T-helper 1 cell treated with Interleukin-12 subunit alpha and Interleukin-12 subunit beta and Interleukin-4 antibody, amounts not matched to agents 30 ng/mL and 1 ng/mL, for 36 hours (primary cell): ENCODE results near the gene RGS1. TPM values are rescaled to one million over a fixed set of nuclear protein-coding genes. Genes with fewer than 3 reads are reported as not detected.

ENCODE experiments used
- intact Hi-C: fragments of 100-400 bp; cut with micrococcal nuclease; formaldehyde crosslinking; loops from one replicate; pipeline ENCODE4 v1.15.1; 2024
- total RNA-seq: library from RNA; stranded (reverse); gene quantifications from 2 replicates; pipeline ENCODE4 v1.2.3, GENCODE V29; 2022

RGS1 gene
- 25.2 and 27.3 TPM in 2 replicates for total RNA-seq

- intact Hi-C loops = loop anchor here (1.0 to 5.0 kb wide), 12 partner anchors 24 to 548 kb away; partner anchors contain the start of genes RO60 and UCHL5
Measured at GRCh38 chr1:192575499-192576189, at the start of gene RGS1. Gene RGS1, plus strand, starts transcription at chr1:192575773. Its CDS starts 20 bp downstream, at chr1:192575793.

GRCh38 chr1:192527111-192527795, 48.3 kb upstream of the RGS1 start:
- intact Hi-C loops = no loop called here

GRCh38 chr1:192527950-192528349, 47.6 kb upstream of the RGS1 start:
- intact Hi-C loops = no loop called here

- intact Hi-C loops = no loop called here
Measured at GRCh38 chr1:192529031-192529755, 46.4 kb upstream of the RGS1 start.

- intact Hi-C loops = loop anchor here (1.0 to 2.0 kb wide), 4 partner anchors 9 to 45 kb away; partner anchors contain the start of gene RGS1
Measured at GRCh38 chr1:192529811-192530210, 45.8 kb upstream of the RGS1 start.

GRCh38 chr1:192530254-192530653, 45.3 kb upstream of the RGS1 start:
- intact Hi-C loops = loop anchor here (1.0 to 2.0 kb wide), 4 partner anchors 9 to 45 kb away; partner anchors contain the start of gene RGS1

- intact Hi-C loops = loop anchor here (1.0 to 2.0 kb wide), 2 partner anchors 8 to 14 kb away; no protein-coding TSS in a partner anchor
Measured at GRCh38 chr1:192531037-192531703, 44.4 kb upstream of the RGS1 start.

GRCh38 chr1:192534666-192535065, 40.9 kb upstream of the RGS1 start:
- intact Hi-C loops = loop anchor here (5.0 kb wide), 1 partner anchor 273 kb away; the partner anchor contains the start of gene RGS2

- intact Hi-C loops = loop anchor here (1.0 to 5.0 kb wide), 2 partner anchors 9 to 271 kb away; partner anchors contain the start of gene RGS2
Measured at GRCh38 chr1:192535916-192536664, 39.5 kb upstream of the RGS1 start.

- intact Hi-C loops = loop anchor here (1.0 to 5.0 kb wide), 7 partner anchors 7 to 269 kb away; partner anchors contain the start of genes RGS1 and RGS2
Measured at GRCh38 chr1:192538407-192539296, 36.9 kb upstream of the RGS1 start.

- intact Hi-C loops = loop anchor here (1.0 to 5.0 kb wide), 7 partner anchors 8 to 268 kb away; partner anchors contain the start of genes RGS1 and RGS2
Measured at GRCh38 chr1:192539297-192540092, 36.1 kb upstream of the RGS1 start.

GRCh38 chr1:192543445-192543844, 32.1 kb upstream of the RGS1 start:
- intact Hi-C loops = no loop called here

GRCh38 chr1:192545896-192546521, 29.6 kb upstream of the RGS1 start:
- intact Hi-C loops = loop anchor here (1.0 to 2.0 kb wide), 4 partner anchors 10 to 29 kb away; partner anchors contain the start of gene RGS1

- intact Hi-C loops = no loop called here
Measured at GRCh38 chr1:192546596-192547190, 28.9 kb upstream of the RGS1 start.

- intact Hi-C loops = no loop called here
Measured at GRCh38 chr1:192547501-192547900, 28.1 kb upstream of the RGS1 start.

GRCh38 chr1:192549937-192550336, 25.6 kb upstream of the RGS1 start:
- intact Hi-C loops = loop anchor here (1.0 kb wide), 1 partner anchor 11 kb away; no protein-coding TSS in a partner anchor

GRCh38 chr1:192550922-192551534, 24.5 kb upstream of the RGS1 start:
- intact Hi-C loops = loop anchor here (1.0 kb wide), 2 partner anchors 12 to 24 kb away; partner anchors contain the start of gene RGS1
